ENCODE data around the gene TOR3A. TPM values are rescaled to one million over a fixed set of nuclear protein-coding genes. Genes with fewer than 3 reads are reported as not detected.
A peak's percentile ranks its signal among the peaks of the same experiment; 100 is the strongest.

TOR3A gene
- total and polyA plus RNA-seq, 10 of the 15 experiments (the other 5 are each of a cell fraction or from before 2014, with no cell fraction given): 8.6 to 87.9 (median 46.3) TPM

- no peak for TF ChIP-seq PBX3 (IDR thresholded peaks at IDR 0.05; ENCODE audit: insufficient replicate concordance, low read depth, low read length)
- no peak for TF ChIP-seq MLLT1 (IDR thresholded peaks at IDR 0.05)
- TF ChIP-seq RAD51 (IDR thresholded peaks at IDR 0.05): no peak
- no peak for TF ChIP-seq BCLAF1 (IDR thresholded peaks at IDR 0.05)
- no peak for TF ChIP-seq SRF (IDR thresholded peaks at IDR 0.05; ENCODE audit: low read depth in 2 of 2, low read length in 2 of 2)
- TF ChIP-seq PAX8 (IDR thresholded peaks at IDR 0.05): no peak
- TF ChIP-seq POU2F2 (IDR thresholded peaks at IDR 0.05; ENCODE audit: borderline replicate concordance, low read depth, low read length): peak; percentile 97; the same call in 2 of the 3 replicates
- no peak for TF ChIP-seq HDAC2 (IDR thresholded peaks at IDR 0.05)
- no peak for TF ChIP-seq ATF3 (IDR thresholded peaks at IDR 0.05; ENCODE audit: borderline replicate concordance, extremely low read depth, low read depth, low read length)
- TF ChIP-seq TBL1XR1 (IDR thresholded peaks at IDR 0.05; ENCODE audit: low read depth, low read length): no peak
- no peak for TF ChIP-seq HSF1 (IDR thresholded peaks at IDR 0.05; ENCODE audit: low read depth, low read length)
- no peak for TF ChIP-seq ZBTB4 (CRISPR knock-in tag; IDR thresholded peaks at IDR 0.05)
- no peak for TF ChIP-seq WRNIP1 (IDR thresholded peaks at IDR 0.05; ENCODE audit: borderline replicate concordance, low read depth, low read length)
- TF ChIP-seq TCF12 (IDR thresholded peaks at IDR 0.05; ENCODE audit: low read depth, low read length): no peak
- TF ChIP-seq CEBPB (IDR thresholded peaks at IDR 0.05; ENCODE audit: borderline replicate concordance in 1 of 2, low read depth in 2 of 2, low read length in 2 of 2): no peak
Measured at GRCh38 chr1:179083533-179083932, 1.7 kb downstream of the TOR3A start (continued).
